ENCODE results near the gene PRSS27. TPM values are rescaled to one million over a fixed set of nuclear protein-coding genes. Genes with fewer than 3 reads are reported as not detected.

Gene PRSS27
- total RNA-seq, 4 donors from 2014 or later, result 0.82 to 3.0 (median 1.4) TPM

DNA sequence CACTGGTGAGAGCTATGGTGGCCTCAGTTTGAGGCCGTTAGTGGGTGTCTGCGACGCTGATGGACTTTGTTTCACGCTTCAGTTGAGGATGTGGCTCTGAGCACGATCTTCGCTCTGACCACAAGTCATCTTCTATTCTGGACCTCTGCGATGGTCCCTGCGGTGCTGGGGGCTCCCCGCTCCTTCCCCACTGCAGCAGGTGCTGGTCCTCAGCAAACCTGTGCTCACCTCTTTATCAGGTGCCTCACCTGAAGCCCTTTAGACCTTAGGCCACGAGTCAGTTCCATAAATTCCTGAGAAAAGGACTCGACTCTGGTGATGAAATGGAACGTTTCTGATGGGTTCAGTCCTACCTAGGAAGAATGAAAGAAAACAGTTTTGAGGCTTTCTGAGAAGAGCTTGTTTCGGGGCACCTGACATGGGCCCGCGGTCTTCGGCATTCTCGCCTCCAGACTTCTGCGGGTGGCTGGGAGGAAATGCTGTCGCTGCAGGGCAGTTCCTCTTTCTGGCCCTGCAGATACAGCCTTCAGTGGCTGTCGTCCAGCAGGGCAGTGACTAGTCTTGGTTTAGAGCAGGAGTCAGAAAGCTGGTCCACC is 33.0 kb downstream of the PRSS27 start:
- TF ChIP-seq, protein P1, sequence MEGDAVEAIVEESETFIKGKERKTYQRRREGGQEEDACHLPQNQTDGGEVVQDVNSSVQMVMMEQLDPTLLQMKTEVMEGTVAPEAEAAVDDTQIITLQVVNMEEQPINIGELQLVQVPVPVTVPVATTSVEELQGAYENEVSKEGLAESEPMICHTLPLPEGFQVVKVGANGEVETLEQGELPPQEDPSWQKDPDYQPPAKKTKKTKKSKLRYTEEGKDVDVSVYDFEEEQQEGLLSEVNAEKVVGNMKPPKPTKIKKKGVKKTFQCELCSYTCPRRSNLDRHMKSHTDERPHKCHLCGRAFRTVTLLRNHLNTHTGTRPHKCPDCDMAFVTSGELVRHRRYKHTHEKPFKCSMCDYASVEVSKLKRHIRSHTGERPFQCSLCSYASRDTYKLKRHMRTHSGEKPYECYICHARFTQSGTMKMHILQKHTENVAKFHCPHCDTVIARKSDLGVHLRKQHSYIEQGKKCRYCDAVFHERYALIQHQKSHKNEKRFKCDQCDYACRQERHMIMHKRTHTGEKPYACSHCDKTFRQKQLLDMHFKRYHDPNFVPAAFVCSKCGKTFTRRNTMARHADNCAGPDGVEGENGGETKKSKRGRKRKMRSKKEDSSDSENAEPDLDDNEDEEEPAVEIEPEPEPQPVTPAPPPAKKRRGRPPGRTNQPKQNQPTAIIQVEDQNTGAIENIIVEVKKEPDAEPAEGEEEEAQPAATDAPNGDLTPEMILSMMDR (IDR thresholded peaks at IDR 0.05; ENCODE audit: low read depth), result no peak

DNA sequence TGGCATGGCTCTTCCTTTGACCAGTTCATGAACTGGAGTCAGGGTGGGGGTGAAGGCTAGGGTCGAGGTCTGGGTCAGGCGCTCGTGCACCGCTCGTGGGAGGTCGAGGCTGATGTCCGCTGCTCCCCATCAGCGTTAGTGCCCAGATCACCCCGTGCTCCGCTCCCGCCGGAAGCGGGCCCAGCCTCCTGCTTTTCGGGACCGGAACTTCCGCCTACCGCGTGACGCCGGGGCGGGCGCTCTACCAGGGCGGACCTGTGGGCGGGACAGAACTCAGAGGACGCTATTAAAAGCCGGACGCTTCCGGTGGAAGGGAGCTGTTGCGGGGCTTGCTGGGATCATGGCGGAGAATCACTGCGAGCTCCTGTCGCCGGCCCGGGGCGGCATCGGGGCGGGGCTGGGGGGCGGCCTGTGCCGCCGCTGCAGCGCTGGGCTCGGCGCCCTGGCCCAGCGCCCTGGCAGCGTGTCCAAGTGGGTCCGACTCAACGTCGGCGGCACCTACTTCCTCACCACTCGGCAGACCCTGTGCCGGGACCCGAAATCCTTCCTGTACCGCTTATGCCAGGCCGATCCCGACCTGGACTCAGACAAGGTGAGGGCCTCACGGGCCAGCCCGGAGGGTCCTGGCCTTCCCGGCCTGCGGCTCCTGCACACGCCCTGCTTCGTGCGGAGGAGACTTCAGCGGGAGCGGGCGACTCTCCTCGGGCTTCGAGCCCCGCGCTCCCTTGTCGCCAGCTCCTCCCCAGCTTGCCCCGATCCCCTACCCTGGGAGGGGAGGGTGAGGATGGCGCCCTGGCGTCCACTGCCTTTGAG is 37.6 kb downstream of the PRSS27 start, which contains the start of gene KCTD5:
KCTD5 (plus strand) TSS at position 315 of the 813 bp plus-strand sequence; CDS start at position 341, 26 bp downstream.
- TF ChIP-seq, protein P1 (IDR thresholded peaks at IDR 0.05; ENCODE audit: low read depth), result no peak

DNA sequence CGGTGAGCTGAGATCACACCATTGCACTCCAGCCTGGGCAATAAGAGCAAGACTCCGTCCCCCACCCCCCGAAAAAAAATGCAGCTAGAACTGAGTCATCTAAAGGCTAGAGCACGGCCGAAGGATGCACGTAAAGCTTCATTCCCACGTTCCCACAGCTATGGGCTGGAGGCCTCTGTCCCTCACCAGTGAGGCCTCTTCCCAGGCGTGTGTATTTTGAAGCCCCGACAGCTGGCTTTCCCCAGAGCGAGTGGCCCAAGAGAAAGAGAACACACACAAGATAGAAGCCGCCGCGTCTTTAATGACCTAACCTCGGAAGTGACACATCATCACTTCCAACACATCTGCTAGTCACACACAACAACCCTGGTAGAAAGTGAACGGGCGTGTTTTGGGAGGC is 44.3 kb downstream of the PRSS27 start:
- TF ChIP-seq, protein P1 (IDR thresholded peaks at IDR 0.05; ENCODE audit: low read depth), result no peak

DNA sequence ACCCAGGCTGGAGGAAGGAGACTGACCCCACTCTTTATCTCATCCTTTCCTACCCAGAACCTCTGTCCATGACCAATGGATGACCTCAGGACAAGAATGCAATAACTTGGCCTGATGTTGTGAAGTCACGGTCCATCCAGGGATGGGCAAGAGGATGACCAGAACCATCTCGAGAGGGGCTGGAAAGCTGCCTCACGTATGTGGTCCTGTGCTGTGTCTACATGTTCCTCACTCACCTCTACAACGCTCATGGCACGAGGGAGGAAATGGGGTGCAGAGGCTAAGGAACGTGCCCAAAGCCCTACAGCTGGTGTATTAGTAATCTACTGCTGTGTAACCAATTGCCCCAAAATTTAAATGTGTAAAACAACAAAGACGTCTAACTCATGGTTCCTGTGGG is 45.0 kb downstream of the PRSS27 start:
- TF ChIP-seq, protein P1 (IDR thresholded peaks at IDR 0.05; ENCODE audit: low read depth), result no peak

DNA sequence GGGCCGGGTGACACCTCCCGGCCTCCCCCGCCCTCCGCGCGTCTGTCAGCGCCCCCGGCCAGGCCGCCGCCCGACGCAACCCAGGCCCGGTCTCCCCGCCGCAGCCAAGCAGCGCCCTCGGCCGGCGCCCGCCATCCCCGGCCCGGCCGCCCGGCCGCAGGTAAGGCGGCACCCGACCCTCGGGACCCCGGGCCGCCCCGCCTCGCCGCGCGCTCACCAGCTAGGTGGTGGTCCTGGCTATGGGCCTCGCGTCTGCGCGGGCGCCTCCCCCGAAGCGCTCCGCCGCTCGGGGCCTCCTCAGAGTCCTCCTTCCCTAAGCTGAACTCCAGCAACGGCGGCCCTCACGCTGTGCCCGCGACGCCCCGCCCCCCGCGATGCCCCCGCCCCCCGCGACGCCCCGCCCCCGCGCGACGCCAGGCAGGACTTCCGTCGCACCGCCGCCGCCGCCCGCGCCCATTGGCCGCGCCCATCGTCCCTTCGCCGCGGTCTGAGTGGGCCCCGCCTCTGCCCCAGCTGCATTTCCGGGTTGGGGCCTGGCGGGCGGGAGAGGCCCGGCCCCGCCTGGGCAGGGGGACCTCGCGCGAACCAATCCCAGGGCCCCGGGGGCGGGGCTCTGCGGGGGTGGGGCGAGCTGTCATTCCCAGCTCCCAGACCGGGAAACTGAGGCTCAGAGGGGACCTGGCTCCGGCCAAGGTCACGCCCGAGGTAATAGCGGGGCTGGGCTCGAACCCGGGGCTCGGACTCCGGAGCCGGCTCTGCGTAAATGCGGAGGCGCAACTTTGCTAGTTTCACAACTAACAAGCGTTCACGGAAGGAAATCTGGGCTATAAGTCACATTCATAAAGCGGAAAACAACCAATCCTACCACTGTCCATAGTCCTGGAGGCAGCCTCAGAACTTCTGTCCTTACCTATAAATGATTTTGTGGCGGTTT is 46.7 kb downstream of the PRSS27 start:
- TF ChIP-seq, protein P1 (IDR thresholded peaks at IDR 0.05; ENCODE audit: low read depth), result no peak

DNA sequence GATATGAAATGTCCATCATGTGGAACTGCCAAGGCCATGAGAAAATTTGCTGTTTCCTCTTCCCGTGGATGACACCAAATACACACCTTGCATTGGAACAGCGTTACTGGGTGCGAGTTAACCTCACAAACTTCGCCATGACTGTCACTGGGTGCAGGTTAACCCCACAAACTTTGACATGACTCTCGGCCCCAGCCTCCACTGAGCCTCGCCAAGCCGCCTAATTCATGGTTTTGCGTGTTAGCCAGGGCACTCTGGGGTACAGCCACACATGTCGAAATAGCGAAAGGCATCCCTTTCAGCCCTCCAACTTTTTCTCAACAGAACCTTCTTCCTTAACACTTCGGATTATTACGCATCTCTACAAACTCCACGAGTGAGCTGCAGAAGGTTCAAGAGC is 48.3 kb downstream of the PRSS27 start:
- TF ChIP-seq, protein P1 (IDR thresholded peaks at IDR 0.05; ENCODE audit: low read depth), result no peak

Measured in subcutaneous adipose tissue (tissue), 4 donors.